Breast epithelium (tissue), 3 donors: ENCODE data around the gene TRIM21.
"Not testable (repeated sequence)": the region's sequence is repeated elsewhere in the genome, so short reads cannot be mapped to it uniquely, and the experiment has no call there.

ENCODE experiments used
- CTCF ChIP-seq, 3 donors: fragments of 450-650 bp; IDR thresholded peaks; one replicate each; pipeline ENCODE4 v1.5.1; 2016 to 2017; ENCODE audit warnings: antibody characterized with exemption in 3 of 3, mild to moderate bottlenecking in 3 of 3, moderate library complexity in 3 of 3
- POLR2A ChIP-seq: fragments of 450-650 bp; IDR thresholded peaks from one replicate; pipeline ENCODE4 v1.6.1; 2016; ENCODE audit warnings: antibody characterized with exemption, mild to moderate bottlenecking, moderate library complexity

DNA sequence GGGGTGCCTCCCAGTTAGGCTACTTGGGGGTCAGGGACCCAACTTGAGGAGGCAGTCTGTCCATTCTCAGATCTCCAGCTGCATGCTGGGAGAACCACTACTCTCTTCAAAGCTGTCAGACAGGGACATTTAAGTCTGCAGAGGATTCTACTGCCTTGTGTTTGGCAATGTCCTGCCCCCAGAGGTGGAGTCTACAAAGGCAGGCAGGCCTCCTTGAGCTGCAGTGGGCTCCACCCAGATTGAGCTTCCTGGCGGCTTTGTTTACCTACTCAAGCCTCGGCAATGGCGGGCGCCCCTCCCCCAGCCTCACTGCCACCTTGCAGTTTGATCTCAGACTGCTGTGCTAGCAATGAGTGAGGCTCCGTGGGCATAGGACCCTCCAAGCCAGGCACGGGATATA is 12.7 kb upstream of the TRIM21 start:
- TF ChIP-seq CTCF (IDR thresholded peaks at IDR 0.05); POLR2A: not testable (repeated sequence)
